Measurements from ENCODE around the gene GCK. TPM values are rescaled to one million over a fixed set of nuclear protein-coding genes. Genes with fewer than 3 reads are reported as not detected.

Gene GCK
- total and polyA plus RNA-seq, 2 donors (not counting 3 experiments of a cell fraction or from before 2014, with no cell fraction given): 0.17 to 0.51 TPM

DNA sequence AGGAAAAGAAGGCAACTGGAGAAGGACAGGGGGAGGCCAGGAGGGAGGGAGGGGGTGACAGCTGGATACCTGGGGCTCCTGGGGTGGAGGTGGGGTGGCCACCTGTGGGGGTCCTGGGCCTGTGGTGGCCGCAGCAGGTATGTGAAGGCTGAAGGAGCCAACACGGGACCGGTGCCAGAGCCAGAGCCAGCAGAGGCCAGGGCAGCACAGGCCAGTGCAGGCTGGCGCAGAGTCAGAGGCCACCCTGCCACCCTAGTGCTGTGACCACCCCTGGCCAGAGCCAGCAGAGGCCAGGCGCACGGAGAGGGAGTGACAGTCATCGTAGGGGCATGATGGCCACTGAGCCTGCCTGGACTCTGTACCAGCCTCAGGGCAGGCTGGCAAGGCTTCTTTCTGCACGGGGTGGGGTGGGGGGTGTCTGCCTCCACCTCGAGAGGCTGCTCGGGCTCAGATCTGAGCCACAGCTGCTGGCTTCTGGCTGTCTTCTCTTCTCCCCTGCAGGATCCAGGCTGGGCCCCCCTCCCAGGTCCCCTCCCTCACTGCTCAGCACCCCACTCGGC is 40.4 kb upstream of the GCK start:
- dilution Hi-C loops (cut with MboI; ENCODE audit: extremely low pct_ligation_motif_present, low sequenced_read_pairs) (no loop called here), intact Hi-C loops (cut with micrococcal nuclease) (no loop called here)
- ChIA-PET CTCF (interaction anchor here (1.8 kb wide), 1 partner anchor 11 kb away, joined by 6 read pairs; no protein-coding TSS in a partner anchor), POLR2A (no interaction called here)
- TF ChIP-seq POLR2AphosphoS5 (IDR thresholded peaks at IDR 0.05; ENCODE audit: insufficient read depth, low read depth, low read length) (no peak), POLR2A (IDR thresholded peaks at IDR 0.05; ENCODE audit: low read depth, low read length) (no peak), JUN (IDR thresholded peaks at IDR 0.05; ENCODE audit: borderline replicate concordance, insufficient read depth, insufficient read length, low read depth) (no peak), FOS (IDR thresholded peaks at IDR 0.05; ENCODE audit: borderline replicate concordance, insufficient read depth, low read length) (no peak), EZH2 (IDR thresholded peaks at IDR 0.05; ENCODE audit: borderline replicate concordance, low read depth, low read length, severe bottlenecking) (no peak), MYC (IDR thresholded peaks at IDR 0.05; ENCODE audit: low read depth, low read length) (no peak), GATA2 (IDR thresholded peaks at IDR 0.05; ENCODE audit: insufficient read depth, insufficient read length, low read depth, low read length) (no peak)
- TF ChIP-seq, protein P1, sequence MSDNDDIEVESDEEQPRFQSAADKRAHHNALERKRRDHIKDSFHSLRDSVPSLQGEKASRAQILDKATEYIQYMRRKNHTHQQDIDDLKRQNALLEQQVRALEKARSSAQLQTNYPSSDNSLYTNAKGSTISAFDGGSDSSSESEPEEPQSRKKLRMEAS (IDR thresholded peaks at IDR 0.05; ENCODE audit: insufficient read depth, insufficient read length): no peak
- TF ChIP-seq, protein P2, sequence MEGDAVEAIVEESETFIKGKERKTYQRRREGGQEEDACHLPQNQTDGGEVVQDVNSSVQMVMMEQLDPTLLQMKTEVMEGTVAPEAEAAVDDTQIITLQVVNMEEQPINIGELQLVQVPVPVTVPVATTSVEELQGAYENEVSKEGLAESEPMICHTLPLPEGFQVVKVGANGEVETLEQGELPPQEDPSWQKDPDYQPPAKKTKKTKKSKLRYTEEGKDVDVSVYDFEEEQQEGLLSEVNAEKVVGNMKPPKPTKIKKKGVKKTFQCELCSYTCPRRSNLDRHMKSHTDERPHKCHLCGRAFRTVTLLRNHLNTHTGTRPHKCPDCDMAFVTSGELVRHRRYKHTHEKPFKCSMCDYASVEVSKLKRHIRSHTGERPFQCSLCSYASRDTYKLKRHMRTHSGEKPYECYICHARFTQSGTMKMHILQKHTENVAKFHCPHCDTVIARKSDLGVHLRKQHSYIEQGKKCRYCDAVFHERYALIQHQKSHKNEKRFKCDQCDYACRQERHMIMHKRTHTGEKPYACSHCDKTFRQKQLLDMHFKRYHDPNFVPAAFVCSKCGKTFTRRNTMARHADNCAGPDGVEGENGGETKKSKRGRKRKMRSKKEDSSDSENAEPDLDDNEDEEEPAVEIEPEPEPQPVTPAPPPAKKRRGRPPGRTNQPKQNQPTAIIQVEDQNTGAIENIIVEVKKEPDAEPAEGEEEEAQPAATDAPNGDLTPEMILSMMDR (IDR thresholded peaks at IDR 0.05; ENCODE audit: extremely low read depth in 1 of 2, insufficient read depth in 1 of 2, low read depth in 1 of 2, low read length in 2 of 2): no peak
- no peak overlapping the region for H3K9ac ChIP-seq (replicated peaks; ENCODE audit: extremely low read depth, insufficient read depth, low read length)
- H3K4me2 ChIP-seq (ENCODE audit: insufficient read depth, low read length): no peak overlapping the region
- no peak overlapping the region for H3K27ac ChIP-seq (ENCODE audit: insufficient read depth, low read depth, low read length)
- H3K36me3 ChIP-seq (ENCODE audit: control insufficient read depth in 2 of 2, extremely low read depth in 1 of 2, insufficient read depth in 2 of 2, low read length in 2 of 2): no peaks in the 10 kb centered on the region
- no peaks in the 10 kb centered on the region for H3K9me3 ChIP-seq (replicated peaks; ENCODE audit: control insufficient read depth, insufficient read depth, low read length)
- H3K79me2 ChIP-seq (ENCODE audit: control insufficient read depth, insufficient read depth, low read length): no peaks in the 10 kb centered on the region
- FAIRE-seq (no peak), DNase-seq (ENCODE audit: low read depth, low spot score) (no peak)
- no peaks in the 10 kb centered on the region for H4K20me1 ChIP-seq (replicated peaks; ENCODE audit: control insufficient read depth, extremely low read depth, insufficient read depth, low read length)
- no TSS peak for BruUV-seq (replicated peaks)
- no peaks in the 10 kb centered on the region for H3K4me1 ChIP-seq (ENCODE audit: control insufficient read depth, extremely low read depth, insufficient read depth, low read length)
- no peaks in the 10 kb centered on the region for H3K27me3 ChIP-seq (ENCODE audit: control insufficient read depth in 2 of 2, insufficient read depth in 2 of 2, low read length in 2 of 2)
- H3K4me3 ChIP-seq (replicated peaks in 1 of 3; ENCODE audit: insufficient read depth in 1 of 3, low read depth in 1 of 3, low read length in 3 of 3): no peak overlapping the region
- H2AFZ ChIP-seq (ENCODE audit: low read depth, low read length): no peak overlapping the region
- no peaks in the 10 kb centered on the region for H3K9me1 ChIP-seq (replicated peaks; ENCODE audit: control insufficient read depth, extremely low read depth, insufficient read depth, low read length)
